ENCODE data around the gene TWSG1.
"Not testable (repeated sequence)": the region's sequence is repeated elsewhere in the genome, so short reads cannot be mapped to it uniquely, and the experiment has no call there.

Gene TWSG1

DNA sequence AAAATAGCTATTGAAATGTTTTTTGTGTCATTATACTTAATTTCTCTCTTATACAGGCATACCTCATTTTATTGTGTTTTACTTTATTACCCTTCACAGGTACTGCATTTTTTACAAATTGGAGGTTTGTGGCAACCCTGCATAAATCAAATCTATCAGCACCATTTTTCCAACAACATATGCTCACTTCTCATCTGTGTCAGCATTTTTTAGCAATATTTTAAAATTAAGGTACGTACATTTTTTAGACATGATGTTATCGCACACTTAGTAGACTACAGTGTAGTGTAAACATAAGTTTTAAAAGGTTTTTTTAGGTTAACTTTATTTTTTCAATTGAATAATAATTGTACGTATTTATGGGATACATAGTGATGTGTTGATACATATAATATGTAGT lies 110.0 kb downstream of the TWSG1 start:
- DNase-seq (ENCODE audit: extremely low read depth, low read depth), result no peak
- TF ChIP-seq CTCF (IDR thresholded peaks at IDR 0.05; ENCODE audit: low read depth, low read length, missing control alignments), result no peak
- no peak overlapping the region for H3K4me3 ChIP-seq (replicated peaks; ENCODE audit: low read depth, low read length)

DNA sequence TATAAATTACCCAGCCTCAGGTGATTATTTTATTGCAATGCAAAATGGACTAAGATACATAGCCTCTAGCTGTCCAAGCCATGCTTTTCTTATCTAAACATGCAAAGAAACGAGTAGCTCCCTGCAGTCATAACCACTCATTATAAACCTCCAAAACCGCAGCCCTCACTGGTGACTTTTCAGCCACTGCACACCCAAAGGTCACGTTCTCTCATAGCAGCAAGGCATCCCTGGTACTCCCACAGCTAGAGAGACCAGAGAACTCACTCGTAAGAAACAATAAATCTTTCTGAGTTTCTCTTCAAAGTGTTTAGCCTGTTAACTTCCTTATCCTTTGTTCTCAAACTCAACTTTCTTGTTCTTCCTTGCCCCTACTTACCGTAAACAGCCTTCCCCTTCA lies 112.3 kb downstream of the TWSG1 start:
- DNase-seq (ENCODE audit: extremely low read depth, low read depth), result no peak

DNA sequence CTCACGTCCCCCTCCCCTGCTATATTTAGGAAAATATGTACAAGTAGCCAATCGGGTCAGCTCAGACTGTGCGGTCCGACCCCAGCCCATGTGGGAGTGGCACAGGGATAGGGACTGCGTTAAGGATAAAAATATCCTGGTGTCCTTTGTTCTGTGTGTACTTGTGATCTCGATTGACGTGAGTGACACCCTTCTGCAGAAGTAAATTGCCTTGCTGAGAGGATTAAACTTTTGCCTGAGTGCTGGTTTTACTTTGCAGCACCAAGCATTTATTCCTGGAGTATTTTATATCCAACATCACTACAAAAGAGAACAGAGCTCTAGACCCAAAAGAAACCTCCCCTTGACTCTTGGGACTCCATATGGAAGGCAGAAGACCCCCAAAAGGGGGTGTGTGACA lies 112.8 kb downstream of the TWSG1 start:
- no peak for DNase-seq (ENCODE audit: extremely low read depth, low read depth)
- no peak overlapping the region for H3K4me3 ChIP-seq (replicated peaks; ENCODE audit: low read depth, low read length)
- no peak for TF ChIP-seq CTCF (IDR thresholded peaks at IDR 0.05; ENCODE audit: low read depth, low read length, missing control alignments)

More for the DNA sequence above, 112.3 kb downstream of the TWSG1 start:
- no peak for TF ChIP-seq CTCF (IDR thresholded peaks at IDR 0.05; ENCODE audit: low read depth, low read length, missing control alignments)
- H3K4me3 ChIP-seq (replicated peaks; ENCODE audit: low read depth, low read length), result no peak overlapping the region

- H3K4me3 ChIP-seq (replicated peaks; ENCODE audit: low read depth, low read length), result no peak overlapping the region
- no peak for TF ChIP-seq CTCF (IDR thresholded peaks at IDR 0.05; ENCODE audit: low read depth, low read length, missing control alignments)
- no peak for DNase-seq (ENCODE audit: extremely low read depth, low read depth)
These were observed 115.2 kb downstream of the TWSG1 start for GRCh38 chr18:9449600-9450414.

GRCh38 chr18:9450920-9451319 lies 116.3 kb downstream of the TWSG1 start:
- not testable (repeated sequence) for H3K4me3 ChIP-seq (replicated peaks; ENCODE audit: low read depth, low read length); DNase-seq (ENCODE audit: extremely low read depth, low read depth)

Data from HFF-Myc (cell line).